Activated CD8-positive, alpha-beta T cell treated with anti-CD3 and anti-CD28 coated beads, Interleukin-2, amount 10 ng/mL, durations not matched to agents 7 days and 5 days (primary cell): ENCODE data around the gene OXNAD1. TPM values are rescaled to one million over a fixed set of nuclear protein-coding genes. Genes with fewer than 3 reads are reported as not detected.
A peak's percentile ranks its signal among the peaks of the same experiment; 100 is the strongest.

Experiments used
- ATAC-seq: fragments of 150-1000 bp; cut with Tn5 transposase; one replicate; pipeline ENCODE4 v1.10.0; 2021; ENCODE audit warnings: moderate library complexity
- CTCF ChIA-PET: fragments of 350-600 bp; sonication (Branson Sonifier 250); formaldehyde crosslinking; loops from one replicate; lab custom pipeline; 2021; ENCODE audit warnings: antibody characterized with exemption; lab: Charles Lee
- POLR2A ChIA-PET: fragments of 350-600 bp; sonication (Branson Sonifier 250); formaldehyde crosslinking; loops from one replicate; lab custom pipeline; 2021; ENCODE audit warnings: antibody characterized with exemption; lab: Charles Lee
- DNase-seq: peaks from one replicate; pipeline ENCODE4 v3.0.0-alpha.2; 2020
- H3K27ac Mint-ChIP-seq: one replicate; pipeline ENCODE4 v1.8.0; 2021; ENCODE audit warnings: mild to moderate bottlenecking, mixed read lengths
- H3K27me3 Mint-ChIP-seq: one replicate; pipeline ENCODE4 v1.8.0; 2021; ENCODE audit warnings: low read depth, mixed read lengths
- H3K36me3 Mint-ChIP-seq: one replicate; pipeline ENCODE4 v1.8.0; 2021; ENCODE audit warnings: low read depth, mixed read lengths
- H3K4me1 Mint-ChIP-seq: one replicate; pipeline ENCODE4 v1.8.0; 2021; ENCODE audit warnings: low read depth, mixed read lengths
- H3K4me3 Mint-ChIP-seq: one replicate; pipeline ENCODE4 v1.8.0; 2021; ENCODE audit warnings: mild to moderate bottlenecking, mixed read lengths
- H3K9me3 Mint-ChIP-seq: one replicate; pipeline ENCODE4 v1.8.0; 2022; ENCODE audit warnings: mixed read lengths; ENCODE audit not compliant: insufficient read depth
- total RNA-seq, 2 experiments: library from RNA; stranded (reverse); gene quantifications; one replicate each; pipeline ENCODE4 v1.2.3, GENCODE V29; 2021

The OXNAD1 gene
- total RNA-seq, 2 experiments from 2014 or later = 68.2 to 69.1 TPM

GRCh38 chr3:16337856-16338540 is 73.0 kb downstream of the OXNAD1 start:
- peaks cover 76% of the 10 kb centered on the region for H3K36me3 Mint-ChIP-seq
- CTCF ChIA-PET = interaction anchor here (0.7 to 2.8 kb wide), 13 partner anchors 13 to 215 kb away, joined by 3 to 14 read pairs (median 4); no protein-coding TSS in a partner anchor
- peaks cover 47% of the 10 kb centered on the region for H3K4me1 Mint-ChIP-seq
- H3K27me3 Mint-ChIP-seq = no peaks in the 10 kb centered on the region
- peak overlapping the region; percentile 46 for H3K4me3 Mint-ChIP-seq
- POLR2A ChIA-PET = interaction anchor here (0.8 to 1.3 kb wide), 6 partner anchors 15 to 49 kb away, joined by 3 to 5 read pairs (median 3); no protein-coding TSS in a partner anchor
- H3K9me3 Mint-ChIP-seq = no peaks in the 10 kb centered on the region
- peak overlapping the region; percentile 90 for H3K27ac Mint-ChIP-seq
- DNase-seq = peak; percentile 85
- ATAC-seq = peak; percentile 89

GRCh38 chr3:16338999-16339398 is 74.0 kb downstream of the OXNAD1 start:
- Mint-ChIP-seq H3K27me3 (no peaks in the 10 kb centered on the region), H3K27ac (peak overlapping the region; percentile 90), H3K4me3 (peak overlapping the region; percentile 10), H3K4me1 (peaks cover 56% of the 10 kb centered on the region), H3K36me3 (peaks cover 80% of the 10 kb centered on the region), H3K9me3 (no peaks in the 10 kb centered on the region)
- DNase-seq (peak; percentile 42), ATAC-seq (peak; percentile 41)
- POLR2A ChIA-PET = interaction anchor here (0.8 to 1.3 kb wide), 5 partner anchors 14 to 50 kb away, joined by 3 to 5 read pairs (median 3); no protein-coding TSS in a partner anchor
- CTCF ChIA-PET = interaction anchor here (0.9 to 2.8 kb wide), 12 partner anchors 14 to 214 kb away, joined by 3 to 14 read pairs (median 4); no protein-coding TSS in a partner anchor

- H3K9me3 Mint-ChIP-seq = no peaks in the 10 kb centered on the region
- H3K27me3 Mint-ChIP-seq = no peaks in the 10 kb centered on the region
- ATAC-seq (no peak), DNase-seq (no peak)
- H3K4me1 Mint-ChIP-seq = peaks cover 50% of the 10 kb centered on the region
- no peak overlapping the region for H3K4me3 Mint-ChIP-seq
- H3K36me3 Mint-ChIP-seq = peaks cover 82% of the 10 kb centered on the region
- H3K27ac Mint-ChIP-seq = peak overlapping the region; percentile 58
- ChIA-PET CTCF (interaction anchor here (0.8 to 1.2 kb wide), 3 partner anchors 53 to 213 kb away, joined by 3 to 5 read pairs (median 4); no protein-coding TSS in a partner anchor), POLR2A (no interaction called here)
Observed at GRCh38 chr3:16343101-16343500, 78.1 kb downstream of the OXNAD1 start.

GRCh38 chr3:16346413-16347081 is 81.5 kb downstream of the OXNAD1 start:
- DNase-seq (no peak), ATAC-seq (no peak)
- peaks cover 80% of the 10 kb centered on the region for H3K36me3 Mint-ChIP-seq
- H3K9me3 Mint-ChIP-seq = no peaks in the 10 kb centered on the region
- ChIA-PET POLR2A (no interaction called here), CTCF (interaction anchor here (1.0 kb wide), 1 partner anchor 56 kb away, joined by 4 read pairs; no protein-coding TSS in a partner anchor)
- peaks cover 24% of the 10 kb centered on the region for H3K4me1 Mint-ChIP-seq
- no peaks in the 10 kb centered on the region for H3K27me3 Mint-ChIP-seq
- H3K27ac Mint-ChIP-seq = peak overlapping the region; percentile 54
- no peak overlapping the region for H3K4me3 Mint-ChIP-seq

GRCh38 chr3:16347548-16347947 is 82.5 kb downstream of the OXNAD1 start:
- H3K36me3 Mint-ChIP-seq = peaks cover 82% of the 10 kb centered on the region
- H3K4me3 Mint-ChIP-seq = no peak overlapping the region
- POLR2A ChIA-PET = interaction anchor here (0.9 kb wide), 1 partner anchor 151 kb away, joined by 4 read pairs; no protein-coding TSS in a partner anchor
- no peaks in the 10 kb centered on the region for H3K9me3 Mint-ChIP-seq
- ATAC-seq = no peak
- H3K4me1 Mint-ChIP-seq = peaks cover 24% of the 10 kb centered on the region
- H3K27ac Mint-ChIP-seq = peak overlapping the region; percentile 19
- CTCF ChIA-PET = no interaction called here
- DNase-seq = no peak
- no peaks in the 10 kb centered on the region for H3K27me3 Mint-ChIP-seq

GRCh38 chr3:16349986-16350596 is 85.1 kb downstream of the OXNAD1 start:
- ATAC-seq = no peak
- peaks cover 9% of the 10 kb centered on the region for H3K4me1 Mint-ChIP-seq
- peaks cover 78% of the 10 kb centered on the region for H3K36me3 Mint-ChIP-seq
- CTCF ChIA-PET = no interaction called here
- no peaks in the 10 kb centered on the region for H3K27me3 Mint-ChIP-seq
- DNase-seq = no peak
- no peaks in the 10 kb centered on the region for H3K9me3 Mint-ChIP-seq
- no peak overlapping the region for H3K4me3 Mint-ChIP-seq
- POLR2A ChIA-PET = interaction anchor here (0.7 kb wide), 1 partner anchor 104 kb away, joined by 3 read pairs; no protein-coding TSS in a partner anchor
- H3K27ac Mint-ChIP-seq = no peak overlapping the region

- DNase-seq = no peak
- H3K27me3 Mint-ChIP-seq = no peaks in the 10 kb centered on the region
- no peak for ATAC-seq
- ChIA-PET CTCF (no interaction called here), POLR2A (interaction anchor here (0.7 kb wide), 1 partner anchor 104 kb away, joined by 3 read pairs; no protein-coding TSS in a partner anchor)
- no peak overlapping the region for H3K4me3 Mint-ChIP-seq
- H3K27ac Mint-ChIP-seq = no peak overlapping the region
- peaks cover 74% of the 10 kb centered on the region for H3K36me3 Mint-ChIP-seq
- no peaks in the 10 kb centered on the region for H3K9me3 Mint-ChIP-seq
- peaks cover 8% of the 10 kb centered on the region for H3K4me1 Mint-ChIP-seq
Observed at GRCh38 chr3:16350597-16351318, 85.7 kb downstream of the OXNAD1 start.

- DNase-seq (no peak), ATAC-seq (no peak)
- Mint-ChIP-seq H3K4me3 (no peak overlapping the region), H3K27me3 (no peaks in the 10 kb centered on the region), H3K27ac (no peak overlapping the region), H3K4me1 (peaks cover under 1% of the 10 kb centered on the region), H3K9me3 (no peaks in the 10 kb centered on the region), H3K36me3 (peaks cover 74% of the 10 kb centered on the region)
- POLR2A ChIA-PET = interaction anchor here (0.8 to 1.3 kb wide), 2 partner anchors 8 to 14 kb away, joined by 3 read pairs; no protein-coding TSS in a partner anchor
- CTCF ChIA-PET = no interaction called here
Observed at GRCh38 chr3:16352428-16352827, 87.4 kb downstream of the OXNAD1 start.

GRCh38 chr3:16354291-16354690 is 89.3 kb downstream of the OXNAD1 start:
- Mint-ChIP-seq H3K4me3 (no peak overlapping the region), H3K27ac (peak overlapping the region; percentile 26), H3K27me3 (no peaks in the 10 kb centered on the region), H3K4me1 (peaks cover 5% of the 10 kb centered on the region), H3K36me3 (peaks cover 60% of the 10 kb centered on the region), H3K9me3 (no peaks in the 10 kb centered on the region)
- DNase-seq = no peak
- POLR2A ChIA-PET = no interaction called here
- CTCF ChIA-PET = interaction anchor here (1.6 to 1.8 kb wide), 2 partner anchors 10 to 63 kb away, joined by 3 read pairs; no protein-coding TSS in a partner anchor
- no peak for ATAC-seq
